Central memory CD8-positive, alpha-beta T cell (primary cell): ENCODE measurements around the gene IFNL3.
A peak's percentile ranks its signal among the peaks of the same experiment; 100 is the strongest.
"Not testable (repeated sequence)": the region's sequence is repeated elsewhere in the genome, so short reads cannot be mapped to it uniquely, and the experiment has no call there.

Source experiments
- ATAC-seq: fragments of 150-1000 bp; cut with Tn5 transposase; replicated peaks from 2 replicates; pipeline ENCODE4 v1.10.0; 2022; ENCODE audit warnings: mild to moderate bottlenecking, moderate FRiP score, moderate number of reproducible peaks; ENCODE audit not compliant: poor library complexity, severe bottlenecking; ENCODE audit errors: extremely low read depth
- DNase-seq, 2 donors: peaks; one replicate each; pipeline ENCODE4 v3.0.0; 2021; ENCODE audit warnings: low spot score in 2 of 2
- H3K27ac Mint-ChIP-seq: one replicate; pipeline ENCODE4 v1.8.0; 2022; ENCODE audit warnings: low read depth, mild to moderate bottlenecking, moderate library complexity, mixed read lengths
- H3K27me3 Mint-ChIP-seq: one replicate; pipeline ENCODE4 v1.8.0; 2022; ENCODE audit warnings: mixed read lengths
- H3K36me3 Mint-ChIP-seq: one replicate; pipeline ENCODE4 v1.8.0; 2022; ENCODE audit warnings: mild to moderate bottlenecking, moderate library complexity, mixed read lengths; ENCODE audit not compliant: insufficient read depth
- H3K4me1 Mint-ChIP-seq: one replicate; pipeline ENCODE4 v1.8.0; 2022; ENCODE audit warnings: mixed read lengths
- H3K4me3 Mint-ChIP-seq: one replicate; pipeline ENCODE4 v1.8.0; 2022; ENCODE audit warnings: mild to moderate bottlenecking, moderate library complexity, mixed read lengths
- H3K9me3 Mint-ChIP-seq: one replicate; pipeline ENCODE4 v1.8.0; 2022; ENCODE audit warnings: mixed read lengths

Gene IFNL3

GRCh38 chr19:39223703-39224279, 21.0 kb downstream of the IFNL3 start:
- H3K27me3 Mint-ChIP-seq = peaks cover 41% of the 10 kb centered on the region
- ATAC-seq (no peak), DNase-seq (no peak)
- H3K9me3 Mint-ChIP-seq = no peaks in the 10 kb centered on the region
- H3K36me3 Mint-ChIP-seq = no peaks in the 10 kb centered on the region
- no peaks in the 10 kb centered on the region for H3K4me1 Mint-ChIP-seq
- H3K27ac Mint-ChIP-seq = no peak overlapping the region
- no peak overlapping the region for H3K4me3 Mint-ChIP-seq

GRCh38 chr19:39219108-39219507, 25.7 kb downstream of the IFNL3 start:
- H3K27me3 Mint-ChIP-seq = peaks cover 41% of the 10 kb centered on the region
- not testable (repeated sequence) for H3K27ac Mint-ChIP-seq, ATAC-seq, DNase-seq, H3K4me3 Mint-ChIP-seq, H3K36me3 Mint-ChIP-seq, H3K4me1 Mint-ChIP-seq, H3K9me3 Mint-ChIP-seq

- Mint-ChIP-seq H3K36me3 (no peaks in the 10 kb centered on the region), H3K27me3 (peaks cover 37% of the 10 kb centered on the region), H3K27ac (no peak overlapping the region), H3K9me3 (no peaks in the 10 kb centered on the region), H3K4me3 (no peak overlapping the region), H3K4me1 (no peaks in the 10 kb centered on the region)
- DNase-seq = no peak
- ATAC-seq = no peak
Observed at GRCh38 chr19:39218230-39219007, 26.4 kb downstream of the IFNL3 start.

GRCh38 chr19:39217094-39217493, 27.7 kb downstream of the IFNL3 start:
- Mint-ChIP-seq H3K9me3 (no peaks in the 10 kb centered on the region), H3K4me3 (no peak overlapping the region), H3K36me3 (no peaks in the 10 kb centered on the region), H3K4me1 (no peaks in the 10 kb centered on the region), H3K27me3 (peaks cover 31% of the 10 kb centered on the region), H3K27ac (no peak overlapping the region)
- no peak for DNase-seq
- ATAC-seq = no peak

GRCh38 chr19:39215323-39215722, 29.5 kb downstream of the IFNL3 start:
- H3K9me3 Mint-ChIP-seq, H3K4me3 Mint-ChIP-seq, H3K4me1 Mint-ChIP-seq, ATAC-seq, H3K27ac Mint-ChIP-seq, DNase-seq, H3K36me3 Mint-ChIP-seq: not testable (repeated sequence)
- H3K27me3 Mint-ChIP-seq = peaks cover 24% of the 10 kb centered on the region

GRCh38 chr19:39212375-39212742, 32.4 kb downstream of the IFNL3 start:
- Mint-ChIP-seq H3K36me3 (no peaks in the 10 kb centered on the region), H3K27me3 (peaks cover 7% of the 10 kb centered on the region), H3K9me3 (no peaks in the 10 kb centered on the region), H3K27ac (no peak overlapping the region), H3K4me3 (no peak overlapping the region), H3K4me1 (no peaks in the 10 kb centered on the region)
- ATAC-seq (peak; percentile 79), DNase-seq (peak; percentile 31 to 45)

- H3K4me1 Mint-ChIP-seq = no peaks in the 10 kb centered on the region
- no peak overlapping the region for H3K4me3 Mint-ChIP-seq
- no peak for ATAC-seq
- no peaks in the 10 kb centered on the region for H3K9me3 Mint-ChIP-seq
- peaks cover 2% of the 10 kb centered on the region for H3K27me3 Mint-ChIP-seq
- DNase-seq = no peak
- H3K36me3 Mint-ChIP-seq = no peaks in the 10 kb centered on the region
- no peak overlapping the region for H3K27ac Mint-ChIP-seq
Observed at GRCh38 chr19:39211731-39212374, 33.0 kb downstream of the IFNL3 start.

GRCh38 chr19:39209196-39209595, 35.6 kb downstream of the IFNL3 start:
- ATAC-seq = no peak
- no peaks in the 10 kb centered on the region for H3K4me1 Mint-ChIP-seq
- no peak overlapping the region for H3K27ac Mint-ChIP-seq

GRCh38 chr19:39208175-39208795, 36.5 kb downstream of the IFNL3 start:
- no peaks in the 10 kb centered on the region for H3K4me1 Mint-ChIP-seq
- H3K9me3 Mint-ChIP-seq = no peaks in the 10 kb centered on the region
- DNase-seq = no peak
- no peaks in the 10 kb centered on the region for H3K36me3 Mint-ChIP-seq
- no peak overlapping the region for H3K4me3 Mint-ChIP-seq
- peaks cover 18% of the 10 kb centered on the region for H3K27me3 Mint-ChIP-seq
- H3K27ac Mint-ChIP-seq = no peak overlapping the region
- ATAC-seq = no peak

More at GRCh38 chr19:39209196-39209595, 35.6 kb downstream of the IFNL3 start:
- Mint-ChIP-seq H3K36me3 (no peaks in the 10 kb centered on the region), H3K27me3 (peaks cover 9% of the 10 kb centered on the region), H3K9me3 (no peaks in the 10 kb centered on the region), H3K4me3 (no peak overlapping the region)
- no peak for DNase-seq

GRCh38 chr19:39207293-39207836, 37.4 kb downstream of the IFNL3 start:
- Mint-ChIP-seq H3K9me3 (no peaks in the 10 kb centered on the region), H3K4me3 (no peak overlapping the region), H3K27ac (no peak overlapping the region), H3K4me1 (no peaks in the 10 kb centered on the region), H3K27me3 (peaks cover 27% of the 10 kb centered on the region), H3K36me3 (no peaks in the 10 kb centered on the region)
- ATAC-seq (no peak), DNase-seq (no peak)

GRCh38 chr19:39206122-39206521, 38.7 kb downstream of the IFNL3 start:
- ATAC-seq = no peak
- H3K9me3 Mint-ChIP-seq = no peaks in the 10 kb centered on the region
- H3K4me1 Mint-ChIP-seq = no peaks in the 10 kb centered on the region
- peaks cover 40% of the 10 kb centered on the region for H3K27me3 Mint-ChIP-seq
- peak overlapping the region; percentile 59 for H3K27ac Mint-ChIP-seq
- DNase-seq = no peak
- no peaks in the 10 kb centered on the region for H3K36me3 Mint-ChIP-seq
- H3K4me3 Mint-ChIP-seq = no peak overlapping the region

- Mint-ChIP-seq H3K27me3 (peaks cover 47% of the 10 kb centered on the region), H3K4me3 (no peak overlapping the region), H3K4me1 (no peaks in the 10 kb centered on the region), H3K27ac (peak overlapping the region; percentile 59), H3K9me3 (no peaks in the 10 kb centered on the region), H3K36me3 (no peaks in the 10 kb centered on the region)
- no peak for ATAC-seq
- DNase-seq = no peak
Observed at GRCh38 chr19:39205449-39205764, 39.4 kb downstream of the IFNL3 start.
